ENCODE measurements around the gene ACAD9.

The ACAD9 gene

DNA sequence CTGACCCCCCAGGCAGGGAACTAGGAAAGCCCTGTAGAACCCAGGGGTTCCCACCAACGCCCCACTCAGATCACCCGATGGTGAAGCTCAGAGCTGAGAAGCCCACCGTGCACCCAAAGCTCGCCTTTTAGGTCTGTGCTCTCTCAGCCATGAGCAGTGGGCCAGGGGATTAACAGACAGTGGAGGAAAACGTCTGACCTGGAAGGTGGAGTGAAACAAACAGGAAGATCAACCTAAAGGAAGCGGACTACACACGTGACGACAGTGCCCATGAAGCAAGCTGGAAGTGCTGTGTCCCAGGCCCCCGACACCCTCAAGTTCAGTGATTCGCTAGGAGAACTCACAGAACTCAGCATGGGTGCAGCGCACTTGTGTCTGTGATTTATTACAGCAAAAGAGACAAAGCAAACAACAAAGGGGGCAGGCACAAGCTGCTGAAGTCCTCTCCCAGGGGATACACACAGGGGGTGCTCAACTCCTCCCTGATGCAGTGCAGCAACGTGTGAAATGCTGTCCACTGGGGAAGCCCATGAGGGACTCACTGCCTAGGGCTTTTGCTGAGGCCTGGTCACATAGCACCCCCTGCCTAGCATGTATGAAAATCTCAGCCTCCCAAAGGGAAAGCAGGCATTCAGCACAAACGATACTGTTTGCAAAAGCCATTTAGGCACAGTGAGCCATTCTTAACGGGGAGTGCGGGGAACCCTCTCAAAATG lies 71.0 kb downstream of the ACAD9 start:
- DNase-seq (ENCODE audit: low read depth), result no peak
- no peak overlapping the region for H3K4me3 ChIP-seq (ENCODE audit: low read depth, low read length)
- TF ChIP-seq, protein P1, sequence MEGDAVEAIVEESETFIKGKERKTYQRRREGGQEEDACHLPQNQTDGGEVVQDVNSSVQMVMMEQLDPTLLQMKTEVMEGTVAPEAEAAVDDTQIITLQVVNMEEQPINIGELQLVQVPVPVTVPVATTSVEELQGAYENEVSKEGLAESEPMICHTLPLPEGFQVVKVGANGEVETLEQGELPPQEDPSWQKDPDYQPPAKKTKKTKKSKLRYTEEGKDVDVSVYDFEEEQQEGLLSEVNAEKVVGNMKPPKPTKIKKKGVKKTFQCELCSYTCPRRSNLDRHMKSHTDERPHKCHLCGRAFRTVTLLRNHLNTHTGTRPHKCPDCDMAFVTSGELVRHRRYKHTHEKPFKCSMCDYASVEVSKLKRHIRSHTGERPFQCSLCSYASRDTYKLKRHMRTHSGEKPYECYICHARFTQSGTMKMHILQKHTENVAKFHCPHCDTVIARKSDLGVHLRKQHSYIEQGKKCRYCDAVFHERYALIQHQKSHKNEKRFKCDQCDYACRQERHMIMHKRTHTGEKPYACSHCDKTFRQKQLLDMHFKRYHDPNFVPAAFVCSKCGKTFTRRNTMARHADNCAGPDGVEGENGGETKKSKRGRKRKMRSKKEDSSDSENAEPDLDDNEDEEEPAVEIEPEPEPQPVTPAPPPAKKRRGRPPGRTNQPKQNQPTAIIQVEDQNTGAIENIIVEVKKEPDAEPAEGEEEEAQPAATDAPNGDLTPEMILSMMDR (IDR thresholded peaks at IDR 0.05; ENCODE audit: low read depth, low read length, missing control alignments), result no peak

DNA sequence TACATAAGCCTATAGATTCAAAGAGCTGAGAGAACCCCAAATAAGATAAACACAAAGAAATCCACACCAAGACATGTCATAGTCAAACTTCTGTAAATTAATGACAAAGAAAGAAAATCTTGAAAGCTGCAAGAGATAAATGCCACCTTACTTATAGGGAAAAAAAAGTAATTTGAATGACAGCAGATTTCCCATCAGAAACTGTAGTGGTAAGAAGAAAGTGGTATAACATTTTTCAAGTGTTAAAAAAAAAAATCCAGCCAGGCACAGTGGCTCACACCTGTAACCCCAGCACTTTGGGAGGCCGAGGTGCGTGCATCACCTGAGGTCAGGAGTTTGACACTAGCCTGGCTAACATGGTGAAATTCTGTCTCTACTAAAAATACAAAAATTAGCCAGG lies 77.0 kb downstream of the ACAD9 start:
- no peak for DNase-seq (ENCODE audit: low read depth)
- no peak overlapping the region for H3K4me3 ChIP-seq (ENCODE audit: low read depth, low read length)
- TF ChIP-seq, protein P1 (IDR thresholded peaks at IDR 0.05; ENCODE audit: low read depth, low read length, missing control alignments), result no peak

Data from GM12864 (cell line).